HG02970 (cell line): ENCODE data around the gene CLPSL2.

Experiments
- ATAC-seq: cut with Tn5 transposase; IDR thresholded peaks from one replicate; pipeline ENCODE4 v1.9.1; 2021; ENCODE audit warnings: mild to moderate bottlenecking, moderate library complexity, moderate number of reproducible peaks; ENCODE audit not compliant: unreplicated experiment, low FRiP score

Gene CLPSL2

GRCh38 chr6:35784200-35784599 is 7.8 kb downstream of the CLPSL2 start:
- no peak for ATAC-seq

GRCh38 chr6:35786272-35786671 is 9.9 kb downstream of the CLPSL2 start:
- no peak for ATAC-seq

- no peak for ATAC-seq
Observed at GRCh38 chr6:35786810-35787209, 10.4 kb downstream of the CLPSL2 start.

GRCh38 chr6:35787266-35788218 is 11.1 kb downstream of the CLPSL2 start:
- no peak for ATAC-seq

- ATAC-seq = no peak
Observed at GRCh38 chr6:35788423-35788982, 12.1 kb downstream of the CLPSL2 start.

- no peak for ATAC-seq
Observed at GRCh38 chr6:35790683-35791082, 14.3 kb downstream of the CLPSL2 start.

- no peak for ATAC-seq
Observed at GRCh38 chr6:35794536-35795452, 18.4 kb downstream of the CLPSL2 start.

GRCh38 chr6:35795453-35796071 is 19.2 kb downstream of the CLPSL2 start:
- no peak for ATAC-seq

GRCh38 chr6:35796236-35796635 is 19.8 kb downstream of the CLPSL2 start:
- ATAC-seq = no peak

- ATAC-seq = no peak
Observed at GRCh38 chr6:35797837-35798526, 21.6 kb downstream of the CLPSL2 start.

- ATAC-seq = no peak
Observed at GRCh38 chr6:35798706-35799105, 22.3 kb downstream of the CLPSL2 start.

- no peak for ATAC-seq
Observed at GRCh38 chr6:35801148-35801547, 24.8 kb downstream of the CLPSL2 start.

GRCh38 chr6:35804996-35805736 is 28.8 kb downstream of the CLPSL2 start, which contains the start of gene LHFPL5:
LHFPL5 (plus strand) TSS chr6:35805352; CDS start chr6:35805671, 319 bp downstream.
- ATAC-seq = no peak

- no peak for ATAC-seq
Observed at GRCh38 chr6:35808688-35809087, 32.3 kb downstream of the CLPSL2 start.

GRCh38 chr6:35809809-35810208 is 33.4 kb downstream of the CLPSL2 start:
- ATAC-seq = no peak

GRCh38 chr6:35810971-35811698 is 34.7 kb downstream of the CLPSL2 start:
- ATAC-seq = no peak

- ATAC-seq = no peak
Observed at GRCh38 chr6:35811699-35811995, 35.2 kb downstream of the CLPSL2 start.

- ATAC-seq = no peak
Observed at GRCh38 chr6:35817515-35817914, 41.1 kb downstream of the CLPSL2 start.

GRCh38 chr6:35823601-35824000 is 47.2 kb downstream of the CLPSL2 start:
- ATAC-seq = no peak
